ENCODE results near the gene STARD6.
A peak's percentile ranks its signal among the peaks of the same experiment; 100 is the strongest.

STARD6 gene

DNA sequence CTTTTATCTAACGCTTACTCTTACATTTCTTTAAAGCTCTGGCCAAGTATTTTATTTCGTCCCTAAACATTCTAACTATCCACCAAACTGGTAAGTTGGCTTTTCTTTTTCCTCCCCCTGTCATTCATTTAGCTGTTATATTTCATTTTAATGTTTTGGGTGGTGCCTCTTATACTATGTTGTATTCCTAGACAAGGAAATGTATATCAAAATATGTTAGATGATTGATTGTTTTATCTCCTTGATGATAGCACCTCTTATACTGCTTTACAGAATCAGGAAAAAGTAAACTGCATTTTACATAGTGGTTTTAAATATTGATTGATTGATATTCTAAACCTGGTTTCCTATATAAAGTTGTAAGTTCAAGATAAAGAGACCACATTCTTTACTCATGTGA is 24.0 kb upstream of the STARD6 start:
- H4K20me1 ChIP-seq (ENCODE audit: insufficient read depth, low read length), result no peaks in the 10 kb centered on the region
- no peaks in the 10 kb centered on the region for H3K27me3 ChIP-seq (ENCODE audit: insufficient read depth, low read length, poor library complexity)
- no peak overlapping the region for H3K4me2 ChIP-seq (ENCODE audit: insufficient read depth, low read length)
- H3K4me3 ChIP-seq (ENCODE audit: low read depth in 1 of 2, low read length in 2 of 2), result no peak overlapping the region
- no peak for TF ChIP-seq EZH2 (IDR thresholded peaks at IDR 0.05; ENCODE audit: borderline replicate concordance, low read depth, low read length, severe bottlenecking)
- TF ChIP-seq, protein P1, sequence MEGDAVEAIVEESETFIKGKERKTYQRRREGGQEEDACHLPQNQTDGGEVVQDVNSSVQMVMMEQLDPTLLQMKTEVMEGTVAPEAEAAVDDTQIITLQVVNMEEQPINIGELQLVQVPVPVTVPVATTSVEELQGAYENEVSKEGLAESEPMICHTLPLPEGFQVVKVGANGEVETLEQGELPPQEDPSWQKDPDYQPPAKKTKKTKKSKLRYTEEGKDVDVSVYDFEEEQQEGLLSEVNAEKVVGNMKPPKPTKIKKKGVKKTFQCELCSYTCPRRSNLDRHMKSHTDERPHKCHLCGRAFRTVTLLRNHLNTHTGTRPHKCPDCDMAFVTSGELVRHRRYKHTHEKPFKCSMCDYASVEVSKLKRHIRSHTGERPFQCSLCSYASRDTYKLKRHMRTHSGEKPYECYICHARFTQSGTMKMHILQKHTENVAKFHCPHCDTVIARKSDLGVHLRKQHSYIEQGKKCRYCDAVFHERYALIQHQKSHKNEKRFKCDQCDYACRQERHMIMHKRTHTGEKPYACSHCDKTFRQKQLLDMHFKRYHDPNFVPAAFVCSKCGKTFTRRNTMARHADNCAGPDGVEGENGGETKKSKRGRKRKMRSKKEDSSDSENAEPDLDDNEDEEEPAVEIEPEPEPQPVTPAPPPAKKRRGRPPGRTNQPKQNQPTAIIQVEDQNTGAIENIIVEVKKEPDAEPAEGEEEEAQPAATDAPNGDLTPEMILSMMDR (IDR thresholded peaks at IDR 0.05; ENCODE audit: borderline replicate concordance, extremely low read depth, low read length, poor library complexity, severe bottlenecking), result no peak
- no peak overlapping the region for H2AFZ ChIP-seq (ENCODE audit: low read depth, low read length)
- H3K36me3 ChIP-seq (ENCODE audit: insufficient read depth, low read length), result peaks cover 22% of the 10 kb centered on the region; the same call in 1 of the 2 replicates
- no peaks in the 10 kb centered on the region for H3K79me2 ChIP-seq (ENCODE audit: insufficient read depth, low read length)
- ATAC-seq (ENCODE audit: insufficient read depth, low read depth), result no peak
- DNase-seq, result no peak
- H3K9ac ChIP-seq (ENCODE audit: low read depth, low read length), result no peak overlapping the region
- no peaks in the 10 kb centered on the region for H3K9me3 ChIP-seq (ENCODE audit: insufficient read depth, low read length, severe bottlenecking)
- no peak overlapping the region for H3K27ac ChIP-seq (ENCODE audit: low read length)
- no peaks in the 10 kb centered on the region for H3K4me1 ChIP-seq (ENCODE audit: insufficient read depth, low read length)

DNA sequence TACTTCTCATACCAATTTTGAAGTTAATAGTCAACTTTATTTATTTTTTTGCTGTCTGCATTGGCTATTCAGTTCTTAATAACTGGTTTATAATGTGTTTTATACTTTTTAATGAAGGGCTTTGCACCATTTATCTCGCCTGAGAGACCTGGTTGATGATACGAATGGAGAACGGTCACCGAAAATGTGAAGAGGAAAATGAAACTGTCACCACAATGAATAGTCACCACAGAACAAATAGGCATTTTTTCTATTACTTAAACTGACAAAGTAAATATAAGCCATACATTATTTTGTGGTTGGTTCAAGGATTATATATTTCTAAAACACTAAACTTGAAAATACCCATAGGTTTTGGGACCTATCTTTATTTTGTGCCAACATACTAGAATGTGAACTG is 20.4 kb upstream of the STARD6 start:
- Histone ChIP-seq H3K4me1 (ENCODE audit: insufficient read depth, low read length) (no peaks in the 10 kb centered on the region), H2AFZ (ENCODE audit: low read depth, low read length) (no peak overlapping the region), H3K79me2 (ENCODE audit: insufficient read depth, low read length) (no peaks in the 10 kb centered on the region), H3K4me3 (ENCODE audit: low read depth in 1 of 2, low read length in 2 of 2) (no peak overlapping the region), H3K9me3 (ENCODE audit: insufficient read depth, low read length, severe bottlenecking) (no peaks in the 10 kb centered on the region), H3K36me3 (ENCODE audit: insufficient read depth, low read length) (peaks cover 45% of the 10 kb centered on the region; the same call in 1 of the 2 replicates), H3K9ac (ENCODE audit: low read depth, low read length) (no peak overlapping the region), H3K4me2 (ENCODE audit: insufficient read depth, low read length) (no peak overlapping the region), H4K20me1 (ENCODE audit: insufficient read depth, low read length) (no peaks in the 10 kb centered on the region), H3K27me3 (ENCODE audit: insufficient read depth, low read length, poor library complexity) (no peaks in the 10 kb centered on the region), H3K27ac (ENCODE audit: low read length) (no peak overlapping the region)
- TF ChIP-seq, protein P1 (IDR thresholded peaks at IDR 0.05; ENCODE audit: borderline replicate concordance, extremely low read depth, low read length, poor library complexity, severe bottlenecking), result no peak
- TF ChIP-seq EZH2 (IDR thresholded peaks at IDR 0.05; ENCODE audit: borderline replicate concordance, low read depth, low read length, severe bottlenecking), result no peak
- no peak for ATAC-seq (ENCODE audit: insufficient read depth, low read depth)
- no peak for DNase-seq

DNA sequence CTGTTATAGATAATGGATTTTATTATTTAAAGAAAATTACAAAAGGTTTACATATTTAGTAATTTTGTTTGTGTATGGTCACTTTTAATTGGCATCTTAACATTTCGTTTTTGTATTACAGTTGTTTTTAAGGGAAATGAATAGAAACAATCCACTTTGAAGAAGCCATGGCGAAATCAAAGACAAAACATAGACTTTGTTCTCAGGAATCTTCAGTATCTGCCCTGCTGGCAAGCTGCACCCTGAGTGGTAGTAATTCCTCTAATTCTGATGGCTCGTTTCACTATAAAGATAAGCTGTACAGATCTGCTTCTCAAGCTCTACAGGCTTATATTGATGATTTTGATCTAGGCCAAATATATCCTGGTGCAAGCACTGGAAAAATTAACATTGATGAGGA is 2.7 kb upstream of the STARD6 start:
- no peak for TF ChIP-seq EZH2 (IDR thresholded peaks at IDR 0.05; ENCODE audit: borderline replicate concordance, low read depth, low read length, severe bottlenecking)
- TF ChIP-seq, protein P1 (IDR thresholded peaks at IDR 0.05; ENCODE audit: borderline replicate concordance, extremely low read depth, low read length, poor library complexity, severe bottlenecking), result no peak
- no peak overlapping the region for H3K4me3 ChIP-seq (ENCODE audit: low read depth in 1 of 2, low read length in 2 of 2)
- no peak for ATAC-seq (ENCODE audit: insufficient read depth, low read depth)
- no peaks in the 10 kb centered on the region for H4K20me1 ChIP-seq (ENCODE audit: insufficient read depth, low read length)
- peaks cover 27% of the 10 kb centered on the region for H3K4me1 ChIP-seq (ENCODE audit: insufficient read depth, low read length)
- no peak overlapping the region for H3K27ac ChIP-seq (ENCODE audit: low read length)
- H2AFZ ChIP-seq (ENCODE audit: low read depth, low read length), result no peak overlapping the region
- H3K9me3 ChIP-seq (ENCODE audit: insufficient read depth, low read length, severe bottlenecking), result no peaks in the 10 kb centered on the region
- no peaks in the 10 kb centered on the region for H3K27me3 ChIP-seq (ENCODE audit: insufficient read depth, low read length, poor library complexity)
- no peak for DNase-seq
- H3K79me2 ChIP-seq (ENCODE audit: insufficient read depth, low read length), result peaks cover 27% of the 10 kb centered on the region
- 0 out of 2 replicates have a peak overlapping the region, but pooled peaks have one; percentile 23 for H3K4me2 ChIP-seq (ENCODE audit: insufficient read depth, low read length)
- no peak overlapping the region for H3K9ac ChIP-seq (ENCODE audit: low read depth, low read length)
- peaks cover 26% of the 10 kb centered on the region for H3K36me3 ChIP-seq (ENCODE audit: insufficient read depth, low read length)

DNA sequence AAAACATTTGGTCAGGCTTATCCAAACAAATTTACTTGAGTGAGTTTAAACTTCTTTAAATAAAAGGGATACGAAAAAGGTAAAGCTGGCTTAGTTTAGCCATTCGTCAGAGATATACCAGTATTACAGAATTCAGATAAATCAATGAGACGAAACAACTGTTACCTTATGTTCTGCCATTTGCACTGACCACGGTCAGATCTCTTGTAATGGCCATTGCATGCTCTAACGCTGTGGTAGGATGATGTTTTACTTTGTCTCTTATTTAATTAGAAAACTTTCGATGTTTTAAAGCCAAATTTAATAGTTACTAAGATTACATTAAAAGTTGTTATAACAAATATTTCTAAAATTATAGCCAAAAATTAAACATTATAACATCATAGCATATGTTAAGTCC is 1.6 kb upstream of the STARD6 start:
- H3K9me3 ChIP-seq (ENCODE audit: insufficient read depth, low read length, severe bottlenecking), result no peaks in the 10 kb centered on the region
- peak overlapping the region; percentile 67 to 80; a peak in 3 of 4 replicates for H3K4me3 ChIP-seq (ENCODE audit: low read depth in 1 of 2, low read length in 2 of 2)
- H3K9ac ChIP-seq (ENCODE audit: low read depth, low read length), result peak overlapping the region; percentile 84
- H3K27ac ChIP-seq (ENCODE audit: low read length), result peak overlapping the region; percentile 94; the same call in 1 of the 2 replicates
- no peaks in the 10 kb centered on the region for H3K27me3 ChIP-seq (ENCODE audit: insufficient read depth, low read length, poor library complexity)
- ATAC-seq (ENCODE audit: insufficient read depth, low read depth) (no peak), DNase-seq (no peak)
- peaks cover 27% of the 10 kb centered on the region for H3K4me1 ChIP-seq (ENCODE audit: insufficient read depth, low read length)
- H3K79me2 ChIP-seq (ENCODE audit: insufficient read depth, low read length), result peaks cover 27% of the 10 kb centered on the region
- H3K36me3 ChIP-seq (ENCODE audit: insufficient read depth, low read length), result peaks cover 19% of the 10 kb centered on the region
- H4K20me1 ChIP-seq (ENCODE audit: insufficient read depth, low read length), result no peaks in the 10 kb centered on the region
- TF ChIP-seq, protein P1 (IDR thresholded peaks at IDR 0.05; ENCODE audit: borderline replicate concordance, extremely low read depth, low read length, poor library complexity, severe bottlenecking), result no peak
- TF ChIP-seq EZH2 (IDR thresholded peaks at IDR 0.05; ENCODE audit: borderline replicate concordance, low read depth, low read length, severe bottlenecking), result no peak
- no peak overlapping the region for H2AFZ ChIP-seq (ENCODE audit: low read depth, low read length)
- H3K4me2 ChIP-seq (ENCODE audit: insufficient read depth, low read length), result peak overlapping the region; percentile 87
